T-helper 2 cell treated with Interferon-gamma antibody and Interleukin-4, amounts not matched to agents 5 μg/mL and 100 μg/mL, for 36 hours (primary cell): ENCODE data around the gene CDC37.
"Not testable (repeated sequence)": the region's sequence is repeated elsewhere in the genome, so short reads cannot be mapped to it uniquely, and the experiment has no call there.

Experiments
- DNase-seq: peaks from one replicate; pipeline ENCODE4 v3.0.0; 2021; ENCODE audit warnings: low spot score
- H3K27ac Mint-ChIP-seq: one replicate; pipeline ENCODE4 v1.8.0; 2021; ENCODE audit warnings: mild to moderate bottlenecking, mixed read lengths
- H3K27me3 Mint-ChIP-seq: one replicate; pipeline ENCODE4 v1.8.0; 2021; ENCODE audit warnings: low read depth, mixed read lengths
- H3K36me3 Mint-ChIP-seq: one replicate; pipeline ENCODE4 v1.8.0; 2021; ENCODE audit warnings: low read depth, mixed read lengths
- H3K4me1 Mint-ChIP-seq: one replicate; pipeline ENCODE4 v1.8.0; 2021; ENCODE audit warnings: low read depth, mixed read lengths
- H3K4me3 Mint-ChIP-seq: one replicate; pipeline ENCODE4 v1.8.0; 2022; ENCODE audit warnings: mild to moderate bottlenecking, moderate library complexity, mixed read lengths
- H3K9me3 Mint-ChIP-seq: one replicate; pipeline ENCODE4 v1.8.0; 2021; ENCODE audit warnings: mixed read lengths

The CDC37 gene

DNA sequence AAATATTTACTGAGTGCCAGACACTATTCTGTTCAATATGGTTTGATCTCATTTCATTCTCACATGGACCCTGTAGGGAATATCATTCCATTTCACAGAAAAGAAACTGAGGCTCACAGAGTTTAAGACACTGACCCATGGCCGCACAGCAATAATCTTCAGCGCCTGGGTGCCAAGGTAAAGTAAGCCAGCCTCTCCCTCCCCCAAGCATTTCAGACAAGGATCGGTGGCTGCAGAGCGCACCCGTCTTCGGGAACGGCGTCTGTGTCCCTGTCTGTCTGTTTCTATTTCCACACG is 12.7 kb upstream of the CDC37 start:
- DNase-seq, result no peak
- Mint-ChIP-seq H3K36me3 (peaks cover 10% of the 10 kb centered on the region), H3K4me1 (peaks cover 50% of the 10 kb centered on the region), H3K4me3 (peak overlapping the region; percentile 85), H3K27ac (peak overlapping the region; percentile 98), H3K27me3 (no peaks in the 10 kb centered on the region), H3K9me3 (no peaks in the 10 kb centered on the region)

DNA sequence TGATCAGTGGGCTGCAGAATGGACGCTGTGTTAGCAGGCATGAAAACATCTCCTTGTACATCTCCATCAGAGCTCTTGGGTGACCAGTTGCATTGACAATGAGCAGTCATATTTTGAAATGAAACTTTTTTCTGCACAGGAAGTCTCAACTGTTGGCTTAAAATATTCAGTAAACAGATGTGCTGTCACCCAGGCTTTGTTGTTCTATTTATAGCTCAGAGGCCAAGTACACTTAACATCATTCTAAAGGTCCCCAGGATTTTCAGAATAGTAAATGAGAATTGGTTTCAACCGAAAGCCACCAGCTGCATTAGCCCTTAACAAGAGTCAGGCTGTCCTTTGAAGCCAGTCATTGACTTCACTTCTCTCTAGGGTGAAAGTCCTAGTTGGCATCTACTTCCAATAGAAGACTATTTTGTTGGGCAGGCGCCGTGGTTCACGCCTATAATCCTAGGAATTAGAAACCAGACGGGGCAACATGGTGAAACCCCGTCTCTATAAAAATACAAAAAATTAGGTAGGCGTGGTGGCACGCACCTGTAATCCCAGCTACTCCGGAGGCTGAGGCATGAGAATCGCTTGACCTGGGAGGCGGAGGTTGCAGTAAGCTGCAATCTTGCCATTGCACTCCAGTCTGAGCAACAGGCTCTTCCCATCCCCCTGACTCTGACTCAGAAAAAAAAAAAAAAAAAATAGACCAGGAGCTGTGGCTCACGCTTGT is 9.1 kb upstream of the CDC37 start:
- peak overlapping the region; percentile 64 for H3K4me3 Mint-ChIP-seq
- DNase-seq, result peak; percentile 59
- no peaks in the 10 kb centered on the region for H3K9me3 Mint-ChIP-seq
- no peaks in the 10 kb centered on the region for H3K27me3 Mint-ChIP-seq
- H3K4me1 Mint-ChIP-seq, result peaks cover 66% of the 10 kb centered on the region
- peak overlapping the region; percentile 93 for H3K27ac Mint-ChIP-seq
- peaks cover 11% of the 10 kb centered on the region for H3K36me3 Mint-ChIP-seq

DNA sequence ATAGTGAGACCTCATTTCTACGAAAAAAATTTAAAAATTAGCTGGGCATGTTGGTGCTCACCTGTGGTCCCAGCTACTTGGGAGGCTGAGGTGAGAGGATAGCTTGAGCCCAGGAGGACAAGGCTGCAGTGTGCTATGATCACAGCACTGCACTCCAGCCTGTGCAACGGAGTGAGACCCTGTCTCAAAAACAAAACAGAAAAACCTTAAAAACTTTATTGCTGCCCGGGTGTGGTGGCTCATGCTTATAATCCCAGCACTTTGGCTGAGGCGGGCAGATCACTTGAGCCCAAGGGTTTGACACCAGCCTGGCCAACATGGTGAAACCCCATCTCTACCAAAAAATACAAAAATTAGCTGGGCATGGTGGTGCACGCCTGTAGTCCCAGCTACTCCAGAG is 7.9 kb upstream of the CDC37 start:
- H3K9me3 Mint-ChIP-seq, DNase-seq, H3K27me3 Mint-ChIP-seq, H3K36me3 Mint-ChIP-seq: not testable (repeated sequence)
- peak overlapping the region; percentile 49 for H3K4me3 Mint-ChIP-seq
- peak overlapping the region; percentile 93 for H3K27ac Mint-ChIP-seq
- peaks cover 68% of the 10 kb centered on the region for H3K4me1 Mint-ChIP-seq

DNA sequence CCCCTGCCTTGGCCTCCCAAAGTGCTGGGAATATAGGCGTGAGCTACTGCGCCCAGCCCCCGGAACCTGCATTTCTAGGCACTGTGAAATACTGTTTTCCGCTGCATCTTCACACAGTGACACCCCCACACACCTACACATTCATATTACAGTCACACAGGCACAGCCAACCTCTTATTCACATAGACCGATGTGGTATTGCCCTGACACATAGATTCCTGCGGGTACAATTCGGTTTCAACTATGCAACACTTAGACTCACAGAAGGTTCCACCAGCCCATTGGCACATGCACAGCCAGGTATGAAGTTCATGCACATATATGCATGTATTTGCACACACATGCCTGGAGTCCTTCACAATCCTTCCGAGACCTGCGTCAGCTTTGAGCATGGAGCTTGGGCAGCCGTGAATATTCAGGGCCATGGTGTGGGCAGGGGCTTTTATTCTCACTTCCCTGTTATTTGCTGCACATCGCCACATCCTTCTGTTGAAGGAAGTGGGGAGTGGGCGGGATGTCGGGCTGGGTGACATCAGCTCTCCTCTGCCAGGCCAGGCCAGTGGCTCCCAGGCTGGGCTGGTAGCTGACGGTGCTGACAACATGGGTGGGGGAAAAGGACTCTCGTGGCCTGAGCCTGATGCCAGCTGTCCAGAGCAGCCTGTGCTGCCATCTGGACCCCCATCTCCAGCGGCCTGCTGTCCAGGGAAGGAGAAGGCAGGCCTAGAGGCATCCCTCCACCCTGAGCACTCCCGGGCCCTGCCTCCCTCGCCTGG is 5.4 kb upstream of the CDC37 start:
- Mint-ChIP-seq H3K27me3 (no peaks in the 10 kb centered on the region), H3K4me1 (peaks cover 75% of the 10 kb centered on the region), H3K36me3 (peaks cover 9% of the 10 kb centered on the region), H3K9me3 (no peaks in the 10 kb centered on the region), H3K27ac (peak overlapping the region; percentile 97), H3K4me3 (peak overlapping the region; percentile 87)
- peak; percentile 88 for DNase-seq

DNA sequence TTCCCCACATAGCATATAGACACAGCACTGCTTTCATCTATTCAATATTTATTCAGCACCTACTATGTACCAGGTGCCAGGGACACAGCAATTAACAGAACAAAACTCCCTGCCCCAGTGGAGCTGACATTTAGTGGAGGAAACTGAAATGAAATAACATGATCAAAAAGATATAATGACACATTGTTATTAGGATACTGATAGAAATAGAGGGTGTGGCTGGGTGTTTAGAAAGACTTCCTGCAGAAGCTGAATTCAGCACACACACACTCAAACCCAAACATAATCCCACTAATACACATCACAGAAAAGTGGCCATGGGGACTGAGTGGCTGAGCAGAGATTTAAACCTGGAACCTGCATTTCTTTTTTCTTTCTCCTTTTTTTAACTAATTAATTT is 3.8 kb upstream of the CDC37 start:
- Mint-ChIP-seq H3K4me3 (peak overlapping the region; percentile 96), H3K27me3 (no peaks in the 10 kb centered on the region), H3K27ac (peak overlapping the region; percentile 98), H3K9me3 (no peaks in the 10 kb centered on the region), H3K4me1 (peaks cover 73% of the 10 kb centered on the region), H3K36me3 (peaks cover 16% of the 10 kb centered on the region)
- no peak for DNase-seq

DNA sequence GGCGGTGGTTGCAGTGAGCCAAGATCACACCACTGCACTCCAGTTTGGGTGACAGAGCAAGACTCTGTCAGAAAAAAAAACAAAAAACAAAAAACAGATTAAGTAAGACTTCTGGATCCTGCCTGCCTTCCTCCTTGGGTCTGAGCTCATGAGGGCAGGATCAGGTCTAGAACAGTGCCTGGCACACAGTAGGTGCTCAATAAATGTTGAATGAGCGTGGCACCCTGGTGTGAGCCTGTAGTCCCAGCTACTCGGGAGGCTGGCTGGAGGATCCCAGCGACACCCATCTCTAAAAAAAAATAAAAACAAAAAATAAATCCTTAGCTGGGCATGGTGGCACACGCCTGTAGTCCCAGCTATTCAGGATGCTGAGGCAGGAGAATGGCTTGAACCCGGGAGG is 2.8 kb upstream of the CDC37 start:
- Mint-ChIP-seq H3K27me3 (no peaks in the 10 kb centered on the region), H3K4me3 (peak overlapping the region; percentile 96), H3K4me1 (peaks cover 73% of the 10 kb centered on the region), H3K36me3 (peaks cover 20% of the 10 kb centered on the region), H3K9me3 (no peaks in the 10 kb centered on the region), H3K27ac (peak overlapping the region; percentile 98)
- DNase-seq, result no peak

DNA sequence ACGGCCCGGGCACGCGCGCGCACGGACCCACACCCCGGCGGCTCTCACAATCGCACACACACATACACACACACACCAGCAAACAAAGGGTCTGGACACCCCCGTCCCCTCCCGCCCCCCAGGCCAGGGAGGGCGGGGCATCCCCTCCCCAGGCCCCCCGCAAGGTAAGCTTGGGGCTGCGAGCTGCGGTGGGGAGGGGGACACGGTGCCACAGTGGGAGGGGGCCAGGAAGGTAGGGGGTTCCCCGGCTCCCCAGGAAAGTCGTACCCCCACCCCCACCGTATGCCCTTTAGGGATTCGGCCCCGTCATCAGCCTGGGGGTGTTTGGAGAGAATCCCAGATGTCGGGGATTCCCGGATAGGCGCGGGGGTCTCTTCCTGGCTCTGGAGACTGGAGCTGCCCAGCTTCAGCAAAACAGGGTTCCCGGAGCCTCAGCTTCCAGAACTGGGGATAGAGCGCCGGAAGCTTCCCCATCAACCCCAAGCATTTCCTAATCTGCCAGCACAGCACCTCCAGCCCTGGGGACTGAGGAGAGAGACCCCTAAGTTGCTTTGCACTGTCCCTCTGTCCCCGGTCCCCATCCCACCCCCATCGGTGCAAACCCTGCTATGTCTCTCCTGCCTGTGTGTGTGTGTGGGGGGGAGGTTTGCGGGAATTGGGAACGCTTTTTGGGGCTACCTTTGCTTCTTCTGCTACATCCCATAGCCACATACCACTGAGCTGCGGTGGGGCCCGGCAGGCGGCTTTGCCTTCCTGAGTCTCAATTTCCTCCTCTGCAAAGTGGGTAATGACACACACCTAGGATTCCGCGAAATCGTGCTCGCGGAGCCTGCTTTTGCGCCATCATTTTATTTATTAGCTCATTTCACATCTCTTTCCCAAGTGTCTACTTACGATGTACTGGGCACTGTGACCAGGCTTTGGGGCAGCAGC is 1.8 kb upstream of the CDC37 start:
- DNase-seq, result peak; percentile 67
- Mint-ChIP-seq H3K27ac (peak overlapping the region; percentile 98), H3K36me3 (peaks cover 20% of the 10 kb centered on the region), H3K4me3 (peak overlapping the region; percentile 96), H3K4me1 (peaks cover 67% of the 10 kb centered on the region), H3K9me3 (no peaks in the 10 kb centered on the region), H3K27me3 (no peaks in the 10 kb centered on the region)

DNA sequence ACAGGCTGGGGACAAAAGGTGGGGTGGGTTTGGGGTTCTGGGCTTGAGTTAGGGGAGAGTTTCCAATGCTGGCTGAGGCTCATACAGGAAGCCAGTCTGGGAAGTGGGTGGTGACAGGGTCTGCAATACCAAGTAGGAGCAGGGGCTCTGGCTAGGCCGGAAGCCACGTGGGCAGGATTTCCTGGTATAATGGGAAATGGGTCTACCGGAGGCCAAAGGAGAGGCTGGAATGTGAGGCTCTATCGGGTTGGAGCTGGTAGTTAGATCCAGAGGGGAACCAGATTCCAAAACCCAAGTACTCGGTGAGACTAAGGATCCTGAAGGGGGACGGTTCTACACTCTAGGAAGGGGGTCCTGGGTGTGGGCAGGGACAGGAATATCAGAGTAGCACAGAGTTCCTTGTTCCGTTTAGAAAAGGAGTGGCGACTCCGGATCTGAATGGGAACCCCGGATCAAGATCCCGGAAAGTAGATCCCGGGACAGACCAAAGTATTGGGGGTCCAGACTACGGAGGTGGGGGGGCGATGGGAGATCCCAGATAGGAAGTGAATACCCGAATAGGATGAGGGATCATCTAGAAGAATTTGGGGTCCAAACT is 802 bp downstream of the CDC37 start:
- Mint-ChIP-seq H3K9me3 (no peaks in the 10 kb centered on the region), H3K4me1 (peaks cover 45% of the 10 kb centered on the region), H3K27ac (peak overlapping the region; percentile 98), H3K27me3 (no peaks in the 10 kb centered on the region), H3K4me3 (peak overlapping the region; percentile 96), H3K36me3 (peaks cover 28% of the 10 kb centered on the region)
- no peak for DNase-seq

DNA sequence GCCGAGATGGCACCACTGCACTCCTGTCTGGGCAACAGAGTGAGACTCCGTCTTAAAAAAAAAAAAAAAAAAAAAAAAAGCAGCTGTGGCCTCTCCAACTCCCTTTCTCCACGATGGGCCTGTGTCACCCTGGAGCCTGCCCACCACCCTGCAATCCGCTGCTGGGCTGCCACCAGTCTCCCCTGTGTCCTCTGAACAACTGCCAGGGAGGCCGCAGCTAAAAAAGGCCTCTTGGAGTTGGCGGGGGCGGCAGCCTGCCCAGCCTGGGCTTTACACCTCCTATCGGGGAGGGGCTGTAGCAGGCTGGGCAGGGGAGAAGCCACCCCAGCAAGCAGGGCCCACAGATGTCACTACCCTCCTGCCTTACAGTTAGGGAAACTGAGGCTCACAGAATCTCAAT is 3.5 kb downstream of the CDC37 start:
- DNase-seq, result no peak
- Mint-ChIP-seq H3K27me3 (no peaks in the 10 kb centered on the region), H3K9me3 (no peaks in the 10 kb centered on the region), H3K4me3 (no peak overlapping the region), H3K27ac (no peak overlapping the region), H3K4me1 (peaks cover 25% of the 10 kb centered on the region), H3K36me3 (peaks cover 38% of the 10 kb centered on the region)

DNA sequence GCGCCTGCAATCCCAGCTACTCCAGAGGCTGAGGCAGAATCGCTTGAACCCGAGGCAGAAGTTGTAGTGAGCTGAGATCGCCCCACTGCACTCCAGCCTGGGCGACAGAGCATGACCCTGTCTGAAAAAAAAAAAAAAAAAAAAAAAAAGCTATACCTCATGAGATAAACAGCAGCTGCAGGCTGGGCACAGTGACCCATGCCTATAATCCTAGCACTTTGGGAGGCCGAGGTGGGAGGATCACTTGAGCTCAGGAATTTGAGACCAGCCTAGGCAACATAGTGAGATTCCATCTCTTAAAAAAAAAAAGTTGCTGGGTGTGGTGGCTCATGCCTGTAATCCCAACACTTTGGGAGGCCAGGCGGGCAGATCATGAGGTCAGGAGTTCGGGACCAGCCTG is 4.0 kb downstream of the CDC37 start:
- not testable (repeated sequence) for DNase-seq, H3K27ac Mint-ChIP-seq, H3K9me3 Mint-ChIP-seq, H3K27me3 Mint-ChIP-seq, H3K4me3 Mint-ChIP-seq
- Mint-ChIP-seq H3K4me1 (peaks cover 20% of the 10 kb centered on the region), H3K36me3 (peaks cover 40% of the 10 kb centered on the region)

DNA sequence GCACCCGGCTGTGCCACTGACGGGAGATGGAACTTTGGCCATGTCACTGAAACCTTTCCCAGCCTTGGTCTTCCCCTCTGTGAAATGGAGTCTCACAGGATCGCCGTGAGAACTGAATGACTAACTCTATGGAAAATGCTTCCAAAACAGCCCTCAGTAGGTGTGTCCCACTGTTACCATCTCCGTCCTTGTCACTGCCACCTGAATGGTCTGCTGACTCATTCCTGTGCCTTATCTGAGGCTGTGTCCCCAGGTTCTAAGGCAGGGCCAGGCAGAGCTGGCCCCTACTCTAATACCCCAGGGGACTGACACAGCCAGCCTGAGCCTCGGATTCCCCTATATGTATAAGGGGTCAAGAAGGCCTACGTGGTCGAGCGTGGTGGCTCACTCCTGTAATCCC is 4.5 kb downstream of the CDC37 start:
- no peak for DNase-seq
- Mint-ChIP-seq H3K9me3 (no peaks in the 10 kb centered on the region), H3K4me1 (peaks cover 18% of the 10 kb centered on the region), H3K36me3 (peaks cover 41% of the 10 kb centered on the region), H3K27ac (peak overlapping the region; percentile 3), H3K27me3 (no peaks in the 10 kb centered on the region), H3K4me3 (no peak overlapping the region)

DNA sequence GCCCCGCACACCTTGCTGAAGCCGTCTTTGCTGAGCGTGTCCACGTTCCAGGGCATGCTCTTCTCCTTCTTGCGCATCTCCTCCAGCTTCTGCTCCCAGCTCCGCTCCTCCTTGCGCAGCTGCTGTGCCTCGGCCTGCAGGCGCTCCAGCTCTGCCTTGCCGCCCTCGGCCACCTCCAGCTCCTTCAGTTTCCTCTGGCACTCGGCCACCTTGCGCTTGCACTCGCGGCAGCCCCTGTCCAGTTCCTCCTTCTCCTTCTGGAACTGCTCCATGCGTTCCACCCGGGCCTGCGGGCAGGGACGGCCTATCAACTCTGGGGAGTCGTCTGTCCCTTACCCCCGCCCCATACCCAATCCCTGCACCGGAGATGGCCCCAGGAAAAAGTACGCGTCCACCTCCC is 7.4 kb downstream of the CDC37 start:
- no peak for DNase-seq
- peaks cover 34% of the 10 kb centered on the region for H3K36me3 Mint-ChIP-seq
- no peaks in the 10 kb centered on the region for H3K9me3 Mint-ChIP-seq
- no peaks in the 10 kb centered on the region for H3K27me3 Mint-ChIP-seq
- peaks cover 4% of the 10 kb centered on the region for H3K4me1 Mint-ChIP-seq
- no peak overlapping the region for H3K4me3 Mint-ChIP-seq
- no peak overlapping the region for H3K27ac Mint-ChIP-seq

DNA sequence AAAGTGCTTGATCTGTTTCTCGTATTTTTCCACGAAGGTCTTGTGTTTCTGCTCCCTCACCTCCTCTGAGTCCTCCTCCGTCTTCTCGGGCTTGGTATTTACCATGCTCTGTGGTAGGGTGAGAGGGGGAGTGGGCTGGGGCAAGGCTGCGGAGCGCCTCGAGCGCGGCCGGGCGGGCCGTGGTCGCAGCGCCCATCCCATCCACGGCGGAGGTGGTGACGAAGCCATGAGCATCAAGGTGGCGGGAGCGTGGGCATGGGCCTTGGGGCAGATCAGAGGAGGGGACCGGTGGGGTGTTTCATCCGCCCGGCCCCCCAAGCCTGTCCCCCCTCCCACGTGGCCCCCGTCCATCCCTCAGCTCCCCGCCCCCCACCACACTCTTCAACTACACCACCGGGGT is 7.9 kb downstream of the CDC37 start:
- no peaks in the 10 kb centered on the region for H3K27me3 Mint-ChIP-seq
- no peak overlapping the region for H3K4me3 Mint-ChIP-seq
- peaks cover 38% of the 10 kb centered on the region for H3K36me3 Mint-ChIP-seq
- no peak for DNase-seq
- H3K27ac Mint-ChIP-seq, result no peak overlapping the region
- no peaks in the 10 kb centered on the region for H3K9me3 Mint-ChIP-seq
- H3K4me1 Mint-ChIP-seq, result peaks cover 4% of the 10 kb centered on the region
